ENCODE data around the gene WWOX. TPM values are rescaled to one million over a fixed set of nuclear protein-coding genes. Genes with fewer than 3 reads are reported as not detected.
A peak's percentile ranks its signal among the peaks of the same experiment; 100 is the strongest.

Gene WWOX
- total and polyA plus RNA-seq, 2 donors (not counting 1 experiment from before 2014, with no cell fraction given), result 10.5 to 42.3 TPM

DNA sequence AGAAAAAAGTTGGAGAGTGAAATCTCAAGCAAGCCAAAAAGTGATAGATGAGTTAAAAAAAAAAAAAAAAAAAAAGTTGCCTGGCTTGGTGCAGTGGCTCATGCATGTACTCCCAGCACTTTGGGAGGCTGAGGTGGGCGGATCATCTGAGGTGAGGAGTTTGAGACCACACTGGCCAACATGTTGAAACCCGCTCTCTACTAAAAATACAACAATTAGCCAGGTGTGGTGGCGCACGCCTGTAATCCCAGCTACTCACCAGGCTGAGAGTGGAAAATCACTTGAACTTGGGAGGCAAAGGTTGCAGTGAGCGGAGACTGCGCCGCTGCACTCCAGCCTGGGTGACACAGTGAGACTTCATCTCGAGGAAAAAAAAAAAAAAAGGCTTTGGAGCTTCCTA, 668.8 kb downstream of the WWOX start:
- no peak for ATAC-seq (ENCODE audit: low read depth)
- no peaks in the 10 kb centered on the region for H3K9me3 Mint-ChIP-seq (ENCODE audit: insufficient read depth)
- Histone ChIP-seq H3K4me3 (ENCODE audit: control extremely low read depth in 1 of 5, extremely low read depth in 1 of 5, insufficient read depth in 1 of 5, low read depth in 2 of 5, low read length in 4 of 5) (no peak overlapping the region), H4K20me1 (ENCODE audit: control insufficient read depth, insufficient read depth, low read length, poor library complexity, severe bottlenecking) (no peaks in the 10 kb centered on the region), H3K27ac (ENCODE audit: low read length in 2 of 2) (no peak overlapping the region), H3K27me3 (replicated peaks in 1 of 4; ENCODE audit: control extremely low read depth in 1 of 4, control insufficient read depth in 3 of 4, insufficient read depth in 4 of 4, low read length in 3 of 4) (no peaks in the 10 kb centered on the region), H3K9me3 (ENCODE audit: control extremely low read depth in 1 of 3, control insufficient read depth in 2 of 3, insufficient read depth in 1 of 3, low read length in 2 of 3) (no peaks in the 10 kb centered on the region), H3K79me2 (ENCODE audit: control insufficient read depth, insufficient read depth, low read length) (peaks cover 6% of the 10 kb centered on the region), H3K4me2 (replicated peaks; ENCODE audit: low read depth, low read length, poor library complexity, severe bottlenecking) (no peak overlapping the region), H3K36me3 (replicated peaks in 1 of 2; ENCODE audit: control extremely low read depth in 1 of 2, control insufficient read depth in 1 of 2, extremely low read depth in 1 of 2, insufficient read depth in 2 of 2, low read length in 1 of 2) (peaks cover 0 to 10% of the 10 kb centered on the region in 2 experiments), H3K9ac (ENCODE audit: low read length) (no peak overlapping the region), H2AFZ (ENCODE audit: insufficient read depth, low read depth, low read length, poor library complexity, severe bottlenecking) (no peak overlapping the region), H3K4me1 (ENCODE audit: control insufficient read depth in 2 of 2, insufficient read depth in 2 of 2, low read length in 2 of 2) (peaks cover 10 to 19% of the 10 kb centered on the region in 2 donors)
- WGBS (ENCODE audit: insufficient coverage), result no CpG with 5 or more reads among the region's 8 CpGs
- peaks cover 19% of the 10 kb centered on the region for H3K4me1 Mint-ChIP-seq
- ChIA-PET CTCF (interaction anchor here (0.7 to 0.9 kb wide), 5 partner anchors 11 to 264 kb away, joined by 3 to 8 read pairs (median 4); no protein-coding TSS in a partner anchor), POLR2A (no interaction called here)
- intact Hi-C loops (cut with micrococcal nuclease), result no loop called here
- TF ChIP-seq EZH2 (IDR thresholded peaks at IDR 0.05; ENCODE audit: borderline replicate concordance, insufficient read depth, low read depth, low read length, poor library complexity, severe bottlenecking), result no peak
- TF ChIP-seq, protein P1, sequence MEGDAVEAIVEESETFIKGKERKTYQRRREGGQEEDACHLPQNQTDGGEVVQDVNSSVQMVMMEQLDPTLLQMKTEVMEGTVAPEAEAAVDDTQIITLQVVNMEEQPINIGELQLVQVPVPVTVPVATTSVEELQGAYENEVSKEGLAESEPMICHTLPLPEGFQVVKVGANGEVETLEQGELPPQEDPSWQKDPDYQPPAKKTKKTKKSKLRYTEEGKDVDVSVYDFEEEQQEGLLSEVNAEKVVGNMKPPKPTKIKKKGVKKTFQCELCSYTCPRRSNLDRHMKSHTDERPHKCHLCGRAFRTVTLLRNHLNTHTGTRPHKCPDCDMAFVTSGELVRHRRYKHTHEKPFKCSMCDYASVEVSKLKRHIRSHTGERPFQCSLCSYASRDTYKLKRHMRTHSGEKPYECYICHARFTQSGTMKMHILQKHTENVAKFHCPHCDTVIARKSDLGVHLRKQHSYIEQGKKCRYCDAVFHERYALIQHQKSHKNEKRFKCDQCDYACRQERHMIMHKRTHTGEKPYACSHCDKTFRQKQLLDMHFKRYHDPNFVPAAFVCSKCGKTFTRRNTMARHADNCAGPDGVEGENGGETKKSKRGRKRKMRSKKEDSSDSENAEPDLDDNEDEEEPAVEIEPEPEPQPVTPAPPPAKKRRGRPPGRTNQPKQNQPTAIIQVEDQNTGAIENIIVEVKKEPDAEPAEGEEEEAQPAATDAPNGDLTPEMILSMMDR (IDR thresholded peaks at IDR 0.05), result no peak
- no peak for DNase-seq
- H3K4me3 Mint-ChIP-seq, result no peak overlapping the region
- H3K27ac Mint-ChIP-seq, result peak overlapping the region; percentile 12
- no peaks in the 10 kb centered on the region for H3K27me3 Mint-ChIP-seq

DNA sequence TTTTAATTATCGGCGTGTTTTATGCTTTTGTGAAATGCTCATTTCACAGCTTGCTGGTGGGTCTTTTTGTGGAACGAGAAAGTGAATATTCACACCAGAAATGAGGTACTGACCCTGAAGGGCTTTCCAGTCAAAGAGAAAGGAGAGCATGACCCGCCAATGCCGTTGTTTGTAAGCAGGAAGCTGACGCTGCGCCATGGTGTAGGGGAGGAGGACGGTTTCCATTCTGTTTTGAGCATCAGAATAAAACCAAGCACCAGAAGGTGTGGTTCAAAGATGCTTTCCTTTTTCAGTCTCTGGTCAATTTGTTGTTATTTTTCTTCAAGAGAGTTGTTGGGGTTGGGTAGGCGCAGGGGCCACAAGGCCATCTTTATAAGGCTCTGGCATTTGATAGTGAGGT, 669.3 kb downstream of the WWOX start:
- Histone ChIP-seq H3K4me3 (ENCODE audit: control extremely low read depth in 1 of 5, extremely low read depth in 1 of 5, insufficient read depth in 1 of 5, low read depth in 2 of 5, low read length in 4 of 5) (peak overlapping the region in 1 of 5 experiments; percentile 7), H3K4me2 (replicated peaks; ENCODE audit: low read depth, low read length, poor library complexity, severe bottlenecking) (no peak overlapping the region), H3K9ac (ENCODE audit: low read length) (no peak overlapping the region), H2AFZ (ENCODE audit: insufficient read depth, low read depth, low read length, poor library complexity, severe bottlenecking) (no peak overlapping the region), H3K27ac (ENCODE audit: low read length in 2 of 2) (no peak overlapping the region), H3K9me3 (ENCODE audit: control extremely low read depth in 1 of 3, control insufficient read depth in 2 of 3, insufficient read depth in 1 of 3, low read length in 2 of 3) (no peaks in the 10 kb centered on the region), H3K27me3 (replicated peaks in 1 of 4; ENCODE audit: control extremely low read depth in 1 of 4, control insufficient read depth in 3 of 4, insufficient read depth in 4 of 4, low read length in 3 of 4) (no peaks in the 10 kb centered on the region), H3K79me2 (ENCODE audit: control insufficient read depth, insufficient read depth, low read length) (peaks cover 6% of the 10 kb centered on the region), H3K36me3 (replicated peaks in 1 of 2; ENCODE audit: control extremely low read depth in 1 of 2, control insufficient read depth in 1 of 2, extremely low read depth in 1 of 2, insufficient read depth in 2 of 2, low read length in 1 of 2) (peaks cover 0 to 10% of the 10 kb centered on the region in 2 experiments), H3K4me1 (ENCODE audit: control insufficient read depth in 2 of 2, insufficient read depth in 2 of 2, low read length in 2 of 2) (peaks cover 10 to 19% of the 10 kb centered on the region in 2 donors), H4K20me1 (ENCODE audit: control insufficient read depth, insufficient read depth, low read length, poor library complexity, severe bottlenecking) (no peaks in the 10 kb centered on the region)
- H3K9me3 Mint-ChIP-seq (ENCODE audit: insufficient read depth), result no peaks in the 10 kb centered on the region
- TF ChIP-seq EZH2 (IDR thresholded peaks at IDR 0.05; ENCODE audit: borderline replicate concordance, insufficient read depth, low read depth, low read length, poor library complexity, severe bottlenecking), result no peak
- TF ChIP-seq, protein P1 (IDR thresholded peaks at IDR 0.05), result no peak
- ChIA-PET CTCF (interaction anchor here (0.7 to 0.9 kb wide), 4 partner anchors 24 to 265 kb away, joined by 4 to 8 read pairs (median 4); no protein-coding TSS in a partner anchor), POLR2A (no interaction called here)
- no peak overlapping the region for H3K27ac Mint-ChIP-seq
- WGBS (ENCODE audit: insufficient coverage), result 88% methylated on average over 9 of the region's 9 CpGs
- intact Hi-C loops (cut with micrococcal nuclease), result no loop called here
- ATAC-seq (ENCODE audit: low read depth) (no peak), DNase-seq (no peak)
- H3K4me3 Mint-ChIP-seq, result no peak overlapping the region
- no peaks in the 10 kb centered on the region for H3K27me3 Mint-ChIP-seq
- peaks cover 14% of the 10 kb centered on the region for H3K4me1 Mint-ChIP-seq
